GM18526 (cell line): Measurements from ENCODE around the gene CCDC18.

Experiments used
- POLR2A ChIP-seq: IDR thresholded peaks from 3 replicates; pipeline ENCODE4 v1.6.1; 2011; ENCODE audit not compliant: insufficient read length; ENCODE audit errors: extremely low read depth

CCDC18 gene

GRCh38 chr1:93180723-93181613, at the start of gene CCDC18:
Gene CCDC18, plus strand, starts transcription at chr1:93180724. Its CDS starts 2,638 bp downstream, at chr1:93183362.
- peak; percentile 53 for TF ChIP-seq POLR2A

- no peak for TF ChIP-seq POLR2A
Observed at GRCh38 chr1:93132638-93133037, 47.9 kb upstream of the CCDC18 start.

- TF ChIP-seq POLR2A = no peak
Observed at GRCh38 chr1:93136445-93136844, 44.1 kb upstream of the CCDC18 start.

- TF ChIP-seq POLR2A = no peak
Observed at GRCh38 chr1:93137604-93138292, 42.8 kb upstream of the CCDC18 start.

- TF ChIP-seq POLR2A = no peak
Observed at GRCh38 chr1:93140106-93140505, 40.4 kb upstream of the CCDC18 start.

- no peak for TF ChIP-seq POLR2A
Observed at GRCh38 chr1:93142161-93142560, 38.4 kb upstream of the CCDC18 start.

GRCh38 chr1:93143136-93143535, 37.4 kb upstream of the CCDC18 start:
- no peak for TF ChIP-seq POLR2A

- no peak for TF ChIP-seq POLR2A
Observed at GRCh38 chr1:93143769-93144168, 36.8 kb upstream of the CCDC18 start.

- TF ChIP-seq POLR2A = no peak
Observed at GRCh38 chr1:93148001-93148400, 32.5 kb upstream of the CCDC18 start.

- TF ChIP-seq POLR2A = no peak
Observed at GRCh38 chr1:93150729-93151128, 29.8 kb upstream of the CCDC18 start.

GRCh38 chr1:93151474-93151873, 29.1 kb upstream of the CCDC18 start:
- TF ChIP-seq POLR2A = no peak

GRCh38 chr1:93152835-93153234, 27.7 kb upstream of the CCDC18 start:
- no peak for TF ChIP-seq POLR2A

GRCh38 chr1:93154898-93155297, 25.6 kb upstream of the CCDC18 start:
- TF ChIP-seq POLR2A = no peak

GRCh38 chr1:93155335-93155734, 25.2 kb upstream of the CCDC18 start:
- no peak for TF ChIP-seq POLR2A

- TF ChIP-seq POLR2A = no peak
Observed at GRCh38 chr1:93159337-93159736, 21.2 kb upstream of the CCDC18 start.

- no peak for TF ChIP-seq POLR2A
Observed at GRCh38 chr1:93164816-93165215, 15.7 kb upstream of the CCDC18 start.
